Gastrocnemius medialis (tissue), 4 donors: Measurements from ENCODE around the gene ATP2A2. TPM values are rescaled to one million over a fixed set of nuclear protein-coding genes. Genes with fewer than 3 reads are reported as not detected.

Source experiments
- ATAC-seq, 2 donors: fragments of 150-250 bp; one replicate each; pipeline ENCODE4 v1.9.1; 2016
- DNase-seq, 2 donors: peaks; one replicate each; pipeline ENCODE4 v3.0.0-alpha.2; 2019
- H3K27ac ChIP-seq, 4 donors: fragments of 200-600 bp; sonication (generic); 1 replicate in 1 of 4; 2 replicates in 3 of 4; pipeline ENCODE4 v1.5.1; 2016 to 2018; ENCODE audit warnings: mild to moderate bottlenecking in 2 of 4, moderate library complexity in 1 of 4
- H3K27me3 ChIP-seq, 3 donors: fragments of 200-600 bp; sonication (generic) in 2 of 3; 1 replicate in 1 of 3; 2 replicates in 2 of 3; pipeline versions ENCODE4 v1.5.1 to v1.6.0; 2016 to 2019; ENCODE audit warnings: mild to moderate bottlenecking in 1 of 3, moderate library complexity in 1 of 3
- H3K36me3 ChIP-seq, 2 donors: fragments of 200-600 bp; sonication (generic) in 1 of 2; one replicate each; pipeline ENCODE4 v1.5.1; 2017 to 2018
- H3K4me1 ChIP-seq, 2 donors: fragments of 200-600 bp; sonication (generic) in 1 of 2; one replicate each; pipeline ENCODE4 v1.5.1; 2016 to 2017; ENCODE audit warnings: mild to moderate bottlenecking in 2 of 2
- H3K4me3 ChIP-seq, 4 donors: fragments of 200-600 bp; sonication (generic) in 3 of 4; 1 replicate in 1 of 4; 2 replicates in 3 of 4; pipeline ENCODE4 v1.5.1; 2016 to 2019; ENCODE audit warnings: mild to moderate bottlenecking in 2 of 4
- H3K9me3 ChIP-seq, 3 donors: fragments of 200-600 bp; sonication (generic) in 2 of 3; 1 replicate in 1 of 3; 2 replicates in 2 of 3; pipeline ENCODE4 v1.5.1; 2016 to 2019
- POLR2A ChIP-seq, 2 donors: fragments of 450-650 bp; IDR thresholded peaks; one replicate each; pipeline ENCODE4 v1.6.1; 2017; ENCODE audit warnings: antibody characterized with exemption in 2 of 2, mild to moderate bottlenecking in 2 of 2, moderate library complexity in 2 of 2
- in situ Hi-C, 4 donors: fragments of 200-750 bp; cut with MboI; loops; one replicate each; pipeline versions ENCODE4 v1.15.0 to v1.8.0; 2017; ENCODE audit warnings: low sequenced_read_pairs in 4 of 4
- intact Hi-C: fragments of 100-400 bp; cut with DNase I; formaldehyde crosslinking; loops from one replicate; pipeline ENCODE4 v1.15.1; 2023; ENCODE audit warnings: low total_unique reads
- total RNA-seq, 4 donors: library from RNA; depleted of rRNA; stranded (reverse); fragments of >200 nt; gene quantifications; one replicate each; pipeline versions ENCODE4 v1.1.0 to v1.2.3, GENCODE V29; 2016
- TF ChIP-seq, protein P1 (sequence below), 5 experiments: fragments of 450-650 bp in 3 of 5; fragments of 200-600 bp in 2 of 5; sonication (generic) in 2 of 5; IDR thresholded peaks in 4 of 5; conservative IDR thresholded peaks in 1 of 5; 1 replicate in 4 of 5; 2 replicates in 1 of 5; pipeline ENCODE4 v1.5.1; 2016 to 2019; ENCODE audit warnings: antibody characterized with exemption in 5 of 5, mild to moderate bottlenecking in 3 of 5, moderate library complexity in 3 of 5

Gene ATP2A2
- total RNA-seq, 4 donors from 2014 or later = 788 to 1,983 (median 1,302) TPM

DNA sequence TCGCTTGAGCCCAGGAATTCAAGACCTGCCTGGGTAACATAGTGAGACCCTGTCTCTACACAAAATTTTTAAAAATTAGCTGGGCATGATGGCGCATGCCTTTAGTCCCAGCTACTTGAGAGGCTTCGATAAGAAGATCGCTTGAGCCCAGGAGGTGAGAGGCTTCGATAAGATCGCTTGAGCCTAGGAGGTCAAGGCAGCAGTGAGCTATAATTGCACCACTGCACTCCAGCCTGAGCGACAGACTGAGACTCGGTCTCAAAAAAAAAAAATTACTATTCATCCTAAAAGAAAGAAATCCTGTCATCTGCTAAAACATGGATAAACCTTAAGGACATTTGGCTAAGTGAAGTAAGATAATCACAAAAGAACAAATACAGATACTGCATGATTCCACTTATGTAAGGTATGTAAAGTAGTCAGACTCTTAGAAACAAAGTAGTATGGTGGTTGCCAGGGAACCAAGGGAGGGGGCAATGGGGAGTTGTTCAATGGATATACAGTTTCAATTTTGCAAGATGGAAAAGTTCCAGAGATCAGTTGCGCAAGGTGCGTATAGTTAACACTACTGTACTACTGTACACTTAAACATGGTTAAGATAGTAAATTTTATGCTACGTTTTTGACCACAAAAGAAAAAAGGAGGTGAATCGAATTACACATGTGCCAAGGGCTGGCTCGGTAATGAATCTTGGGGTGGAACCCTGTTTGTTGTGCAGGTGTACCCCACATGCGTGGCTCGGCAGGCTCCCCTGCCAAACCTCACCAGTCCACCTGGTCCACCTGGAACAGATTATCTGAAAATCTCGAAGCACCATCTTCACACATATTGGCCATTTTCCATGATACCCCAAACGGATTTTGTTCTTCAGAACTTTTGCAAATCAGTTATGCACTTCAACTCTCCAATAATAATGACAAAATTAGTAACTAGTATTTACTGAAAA lies 18.3 kb upstream of the ATP2A2 start:
- Histone ChIP-seq H3K4me1 (peaks cover 11 to 13% of the 10 kb centered on the region in 2 donors), H3K27me3 (no peaks in the 10 kb centered on the region), H3K36me3 (no peaks in the 10 kb centered on the region), H3K9me3 (no peaks in the 10 kb centered on the region), H3K27ac (peak overlapping the region; percentile 20 to 42 (median 32)), H3K4me3 (no peak overlapping the region)
- in situ Hi-C loops (no loop called here), intact Hi-C loops (no loop called here)
- DNase-seq (peak in 1 of 2 donors; percentile 10), ATAC-seq (no peak)
- no peak for TF ChIP-seq POLR2A (IDR thresholded peaks at IDR 0.05)
- TF ChIP-seq, protein P1, sequence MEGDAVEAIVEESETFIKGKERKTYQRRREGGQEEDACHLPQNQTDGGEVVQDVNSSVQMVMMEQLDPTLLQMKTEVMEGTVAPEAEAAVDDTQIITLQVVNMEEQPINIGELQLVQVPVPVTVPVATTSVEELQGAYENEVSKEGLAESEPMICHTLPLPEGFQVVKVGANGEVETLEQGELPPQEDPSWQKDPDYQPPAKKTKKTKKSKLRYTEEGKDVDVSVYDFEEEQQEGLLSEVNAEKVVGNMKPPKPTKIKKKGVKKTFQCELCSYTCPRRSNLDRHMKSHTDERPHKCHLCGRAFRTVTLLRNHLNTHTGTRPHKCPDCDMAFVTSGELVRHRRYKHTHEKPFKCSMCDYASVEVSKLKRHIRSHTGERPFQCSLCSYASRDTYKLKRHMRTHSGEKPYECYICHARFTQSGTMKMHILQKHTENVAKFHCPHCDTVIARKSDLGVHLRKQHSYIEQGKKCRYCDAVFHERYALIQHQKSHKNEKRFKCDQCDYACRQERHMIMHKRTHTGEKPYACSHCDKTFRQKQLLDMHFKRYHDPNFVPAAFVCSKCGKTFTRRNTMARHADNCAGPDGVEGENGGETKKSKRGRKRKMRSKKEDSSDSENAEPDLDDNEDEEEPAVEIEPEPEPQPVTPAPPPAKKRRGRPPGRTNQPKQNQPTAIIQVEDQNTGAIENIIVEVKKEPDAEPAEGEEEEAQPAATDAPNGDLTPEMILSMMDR (IDR thresholded peaks at IDR 0.05 in 4 of 5, conservative IDR thresholded peaks at IDR 0.05 in 1 of 5) = no peak

DNA sequence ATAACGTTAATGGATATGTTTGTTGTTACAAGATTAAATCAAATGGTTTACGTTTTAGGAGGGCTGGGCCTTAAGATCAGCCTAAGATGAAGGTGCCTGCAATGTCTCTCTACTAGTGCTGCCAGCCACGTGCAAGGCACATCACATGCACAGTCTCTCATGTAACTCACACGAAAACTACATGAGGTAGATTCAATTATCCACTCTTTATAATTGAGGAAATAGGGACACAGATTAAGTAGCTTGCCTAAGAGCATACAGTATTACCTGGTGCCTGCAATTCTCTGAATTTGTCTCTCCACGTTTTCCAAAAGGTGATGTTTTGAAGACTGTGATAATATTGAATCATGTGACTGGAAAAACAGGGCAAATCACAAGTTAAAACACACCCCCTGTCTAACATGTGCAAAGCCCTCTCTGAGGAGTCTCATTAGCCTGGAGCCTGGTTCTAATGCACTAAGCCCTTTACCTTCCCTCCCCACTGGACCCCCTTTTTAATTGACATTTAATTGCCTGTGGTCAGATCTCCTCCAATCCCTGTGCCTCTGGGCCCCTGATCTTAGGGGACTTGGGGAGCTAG lies 14.6 kb upstream of the ATP2A2 start:
- in situ Hi-C loops = no loop called here
- H3K27ac ChIP-seq = peak overlapping the region; percentile 82 to 91 (median 88)
- H3K36me3 ChIP-seq = no peaks in the 10 kb centered on the region
- TF ChIP-seq POLR2A (IDR thresholded peaks at IDR 0.05) = no peak
- TF ChIP-seq, protein P1 (IDR thresholded peaks at IDR 0.05 in 4 of 5, conservative IDR thresholded peaks at IDR 0.05 in 1 of 5) = no peak
- intact Hi-C loops = no loop called here
- H3K4me3 ChIP-seq = no peak overlapping the region
- no peaks in the 10 kb centered on the region for H3K9me3 ChIP-seq
- DNase-seq (peak in 1 of 2 donors; percentile 62), ATAC-seq (no peak)
- no peaks in the 10 kb centered on the region for H3K27me3 ChIP-seq
- peaks cover 43 to 45% of the 10 kb centered on the region in 2 donors for H3K4me1 ChIP-seq

DNA sequence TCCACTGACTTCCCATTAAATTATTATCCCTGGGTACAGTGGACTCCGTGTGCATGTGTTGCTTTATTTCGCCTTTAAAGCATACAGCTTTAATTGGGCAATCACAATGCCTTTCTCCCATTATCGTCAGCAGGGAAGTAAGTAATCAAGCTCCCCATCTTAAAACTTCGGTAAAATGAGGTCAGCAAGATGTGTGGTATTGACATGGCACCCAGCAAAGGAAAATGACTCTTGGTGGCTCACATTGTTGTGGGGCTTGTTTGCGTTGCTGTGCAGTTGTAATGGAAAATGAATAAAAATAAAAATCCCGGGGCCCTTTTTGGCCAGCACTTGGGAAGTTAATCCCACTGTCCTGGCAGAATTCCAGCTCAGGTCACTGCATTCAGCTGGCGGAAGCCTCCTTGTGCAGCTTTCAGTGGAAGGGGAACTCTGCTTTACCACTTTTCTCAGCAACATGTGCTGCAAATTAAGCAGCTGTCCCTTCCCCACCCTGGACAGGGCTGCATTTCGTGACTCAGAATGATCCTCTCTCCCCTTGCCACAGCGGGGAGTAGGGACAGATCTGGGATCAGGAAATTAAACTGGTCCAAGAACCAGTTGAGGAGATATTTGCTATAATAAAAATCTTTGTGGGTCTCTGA lies 13.9 kb upstream of the ATP2A2 start:
- ATAC-seq (peak; percentile 24 to 30), DNase-seq (peak; percentile 36 to 57)
- intact Hi-C loops (no loop called here), in situ Hi-C loops (no loop called here)
- no peaks in the 10 kb centered on the region for H3K9me3 ChIP-seq
- peak overlapping the region; percentile 82 to 91 (median 88) for H3K27ac ChIP-seq
- peaks cover 45% of the 10 kb centered on the region in 2 donors for H3K4me1 ChIP-seq
- H3K4me3 ChIP-seq = peak overlapping the region in 1 of 4 donors; percentile 14
- H3K27me3 ChIP-seq = no peaks in the 10 kb centered on the region
- H3K36me3 ChIP-seq = no peaks in the 10 kb centered on the region
- peak; percentile 20 to 37 for TF ChIP-seq POLR2A (IDR thresholded peaks at IDR 0.05)
- TF ChIP-seq, protein P1 (IDR thresholded peaks at IDR 0.05 in 4 of 5, conservative IDR thresholded peaks at IDR 0.05 in 1 of 5) = no peak

DNA sequence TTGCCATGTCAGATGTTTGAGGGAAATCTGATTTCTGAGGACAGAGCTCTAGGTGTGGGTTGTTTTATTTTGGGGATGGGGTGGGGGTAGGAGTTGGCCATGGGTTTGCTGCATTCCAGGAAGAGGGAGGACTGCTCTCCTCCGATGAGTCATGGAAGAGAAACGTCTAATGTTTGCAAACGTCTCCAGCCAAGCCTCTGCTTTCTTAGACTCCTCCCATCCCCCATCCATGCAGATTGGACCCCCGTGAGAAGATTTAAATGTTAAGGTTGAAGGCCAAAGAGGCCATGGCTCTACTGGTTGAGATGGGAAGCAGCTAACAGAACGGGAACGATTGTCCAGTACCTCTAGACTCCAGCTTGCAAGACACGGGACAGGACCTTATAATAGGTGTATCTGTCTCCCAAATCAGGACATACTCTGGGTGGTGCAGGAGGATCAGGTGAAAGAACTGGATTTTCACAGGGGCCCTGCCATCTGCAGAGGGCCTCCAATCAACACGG lies 11.4 kb upstream of the ATP2A2 start:
- no peak for TF ChIP-seq POLR2A (IDR thresholded peaks at IDR 0.05)
- TF ChIP-seq, protein P1 (IDR thresholded peaks at IDR 0.05 in 4 of 5, conservative IDR thresholded peaks at IDR 0.05 in 1 of 5) = no peak
- Histone ChIP-seq H3K9me3 (no peaks in the 10 kb centered on the region), H3K27ac (peak overlapping the region; percentile 82 to 91 (median 88)), H3K27me3 (no peaks in the 10 kb centered on the region), H3K4me3 (peak overlapping the region in 1 of 4 donors; percentile 18), H3K4me1 (peaks cover 45 to 58% of the 10 kb centered on the region in 2 donors), H3K36me3 (no peaks in the 10 kb centered on the region)
- peak in 1 of 2 donors; percentile 29 for ATAC-seq
- in situ Hi-C loops (no loop called here), intact Hi-C loops (loop anchor here (1.0 kb wide), 3 partner anchors 16 to 160 kb away; no protein-coding TSS in a partner anchor)
- peak in 1 of 2 donors; percentile 30 for DNase-seq
